Measurements from ENCODE around the gene TMEM196. TPM values are rescaled to one million over a fixed set of nuclear protein-coding genes. Genes with fewer than 3 reads are reported as not detected.

Gene TMEM196
- total and polyA plus RNA-seq, 2 of the 4 experiments (the other 2 are of a cell fraction), result not detected

DNA sequence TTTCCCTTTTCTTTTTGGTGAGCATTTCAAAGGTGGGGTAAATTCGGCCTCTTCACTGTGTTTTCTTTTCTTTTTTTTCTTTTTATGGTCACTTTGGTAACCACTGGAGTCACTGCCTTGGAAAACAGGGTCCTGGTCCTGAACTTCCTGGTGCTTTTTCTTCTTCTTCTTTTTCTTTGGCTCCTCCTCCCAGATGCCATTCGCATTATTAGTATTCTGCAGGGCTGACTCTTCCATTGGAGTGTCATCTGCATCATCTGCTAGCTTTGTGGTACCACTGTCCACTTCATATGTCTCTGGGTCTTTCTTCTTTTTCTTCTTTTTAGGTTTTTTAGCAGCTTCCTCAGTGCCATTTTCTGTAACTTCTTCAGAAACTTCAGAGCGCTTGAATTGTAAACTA lies 75.1 kb downstream of the TMEM196 start:
- Histone ChIP-seq H4K8ac (ENCODE audit: low read depth in 2 of 2, low read length in 2 of 2) (no peak overlapping the region), H2AK5ac (ENCODE audit: low read depth, low read length) (no peak overlapping the region), H4K91ac (ENCODE audit: insufficient read depth, low read depth, low read length) (no peak overlapping the region), H3K9me3 (ENCODE audit: control insufficient read depth, insufficient read depth, low read length) (no peaks in the 10 kb centered on the region), H2AK9ac (replicated peaks; ENCODE audit: low read depth, low read length, poor library complexity) (no peak overlapping the region), H2BK120ac (ENCODE audit: low read depth, low read length) (no peak overlapping the region), H3K36me3 (ENCODE audit: control insufficient read depth, insufficient read depth, low read length) (peaks cover 4% of the 10 kb centered on the region; the same call in 1 of the 2 replicates), H3K27ac (ENCODE audit: insufficient read depth, low read length) (no peak overlapping the region), H2BK5ac (ENCODE audit: low read depth, low read length, poor library complexity, severe bottlenecking) (no peak overlapping the region), H4K20me1 (ENCODE audit: insufficient read depth, low read length) (no peaks in the 10 kb centered on the region), H2BK15ac (ENCODE audit: low read depth, low read length) (no peak overlapping the region), H3K27me3 (ENCODE audit: control insufficient read depth, insufficient read depth, low read length) (no peaks in the 10 kb centered on the region), H3K56ac (ENCODE audit: extremely low read depth, insufficient read depth, low read length) (no peak overlapping the region), H3K4me3 (ENCODE audit: insufficient read depth, low read depth, low read length) (no peak overlapping the region), H3K4me2 (ENCODE audit: low read depth, low read length) (no peak overlapping the region), H2AFZ (replicated peaks; ENCODE audit: low read length, poor library complexity) (no peak overlapping the region), H3K9me1 (ENCODE audit: insufficient read depth, low read length) (no peaks in the 10 kb centered on the region), H3K18ac (ENCODE audit: low read depth, low read length) (no peak overlapping the region), H3K9ac (ENCODE audit: low read depth, low read length) (no peak overlapping the region), H4K5ac (ENCODE audit: low read depth, low read length) (no peak overlapping the region), H2BK20ac (ENCODE audit: low read depth, low read length) (no peak overlapping the region), H3K23ac (ENCODE audit: low read depth, low read length) (no peak overlapping the region), H3K4me1 (ENCODE audit: control insufficient read depth, insufficient read depth, low read length) (no peaks in the 10 kb centered on the region), H3K4ac (ENCODE audit: low read depth, low read length) (no peak overlapping the region), H3K14ac (replicated peaks; ENCODE audit: low read depth, low read length) (no peak overlapping the region), H3K79me1 (ENCODE audit: low read depth in 1 of 2, low read length in 2 of 2) (peaks cover 4 to 6% of the 10 kb centered on the region in 2 experiments; a peak in 2 of 4 replicates)
- dilution Hi-C loops (cut with HindIII; ENCODE audit: low sequenced_read_pairs, unreplicated experiment) (no loop called here), in situ Hi-C loops (cut with MboI; ENCODE audit: low sequenced_read_pairs) (no loop called here), intact Hi-C loops (cut with micrococcal nuclease) (no loop called here)
- ATAC-seq (ENCODE audit: low read depth) (peak; percentile 46), DNase-seq (peak; percentile 9)
- CTCF ChIA-PET, result no interaction called here
- TF ChIP-seq CHD1 (IDR thresholded peaks at IDR 0.05; ENCODE audit: low read depth, low read length), result no peak
- no peak for TF ChIP-seq CEBPB (IDR thresholded peaks at IDR 0.05; ENCODE audit: low read depth, low read length)
- TF ChIP-seq, protein P1, sequence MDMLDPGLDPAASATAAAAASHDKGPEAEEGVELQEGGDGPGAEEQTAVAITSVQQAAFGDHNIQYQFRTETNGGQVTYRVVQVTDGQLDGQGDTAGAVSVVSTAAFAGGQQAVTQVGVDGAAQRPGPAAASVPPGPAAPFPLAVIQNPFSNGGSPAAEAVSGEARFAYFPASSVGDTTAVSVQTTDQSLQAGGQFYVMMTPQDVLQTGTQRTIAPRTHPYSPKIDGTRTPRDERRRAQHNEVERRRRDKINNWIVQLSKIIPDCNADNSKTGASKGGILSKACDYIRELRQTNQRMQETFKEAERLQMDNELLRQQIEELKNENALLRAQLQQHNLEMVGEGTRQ (IDR thresholded peaks at IDR 0.05; ENCODE audit: low read depth, low read length), result no peak
- no peak for TF ChIP-seq NFE2L2 (IDR thresholded peaks at IDR 0.05; ENCODE audit: low read depth, low read length)
- no peak for TF ChIP-seq MAZ (IDR thresholded peaks at IDR 0.05; ENCODE audit: borderline replicate concordance, low read depth, low read length)
- TF ChIP-seq RFX5 (IDR thresholded peaks at IDR 0.05; ENCODE audit: low read depth, low read length), result no peak
- no peak for TF ChIP-seq MAFK (IDR thresholded peaks at IDR 0.05; ENCODE audit: low read depth, low read length)
- no peak for TF ChIP-seq RAD21 (IDR thresholded peaks at IDR 0.05; ENCODE audit: low read length)
- TF ChIP-seq RCOR1 (IDR thresholded peaks at IDR 0.05; ENCODE audit: insufficient replicate concordance, low read length), result no peak
- no TSS peak for BruUV-seq (replicated peaks)
- WGBS, 2 experiments (ENCODE audit: extremely low coverage in 2 of 2, insufficient read length in 1 of 2), result 100% methylated on average over 1 of the region's 3 CpGs; no CpG with 5 or more reads in 1 of the 2 experiments
- POLR2A ChIA-PET (ENCODE audit: unreplicated experiment), result no interaction called here
